ENCODE measurements around the gene TIGD1.

GRCh38 chr2:232528746-232529460 is 21.5 kb downstream of the TIGD1 start:
- no peak for TF ChIP-seq CTCF (IDR thresholded peaks at IDR 0.05)
- TF ChIP-seq POLR2AphosphoS5 (IDR thresholded peaks at IDR 0.05) = no peak
